Neuron (in vitro differentiated cells): ENCODE data around the gene NDP.
"Not testable (repeated sequence)": the region's sequence is repeated elsewhere in the genome, so short reads cannot be mapped to it uniquely, and the experiment has no call there.

Source experiments
- H2AFZ ChIP-seq: one replicate; pipeline ENCODE4 v1.6.1; 2013; ENCODE audit warnings: low read depth, mild to moderate bottlenecking, inconsistent platforms, low read length, moderate library complexity
- H3K27me3 ChIP-seq: one replicate; pipeline ENCODE4 v1.6.1; 2013; ENCODE audit warnings: low read length; ENCODE audit not compliant: insufficient read depth
- H3K36me3 ChIP-seq: one replicate; pipeline ENCODE4 v1.6.1; 2013; ENCODE audit warnings: low read length; ENCODE audit not compliant: insufficient read depth
- H3K4me1 ChIP-seq: one replicate; pipeline ENCODE4 v1.6.1; 2013; ENCODE audit warnings: low read length; ENCODE audit not compliant: insufficient read depth
- H3K4me3 ChIP-seq: 2 replicates; pipeline ENCODE4 v1.5.1; 2013; ENCODE audit warnings: mild to moderate bottlenecking, low read length, moderate library complexity
- H3K9me3 ChIP-seq: one replicate; pipeline ENCODE4 v1.6.1; 2013; ENCODE audit warnings: low read length

Gene NDP

DNA sequence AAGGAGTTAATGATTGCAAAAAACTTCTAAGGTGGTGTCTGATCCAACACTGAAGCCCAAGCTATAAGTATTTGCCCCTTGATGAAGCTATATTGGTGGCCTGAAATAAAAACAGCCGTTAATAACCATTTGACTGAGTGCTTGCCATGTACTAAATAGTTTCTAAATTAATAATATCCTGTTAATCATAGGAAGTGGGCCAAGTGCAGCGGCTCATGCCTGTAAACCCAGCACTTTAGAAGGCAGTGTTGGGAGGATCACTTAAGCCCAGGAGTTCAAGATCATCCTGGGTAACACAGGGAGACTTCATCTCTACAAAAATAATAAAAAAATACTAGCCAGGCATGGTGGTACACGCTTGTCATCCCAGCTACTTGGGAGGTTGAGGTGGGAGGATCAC is 8.3 kb downstream of the NDP start:
- Histone ChIP-seq H3K4me3 (no peak overlapping the region), H3K27me3 (no peaks in the 10 kb centered on the region), H3K9me3 (no peaks in the 10 kb centered on the region), H3K4me1 (no peaks in the 10 kb centered on the region), H3K36me3 (no peaks in the 10 kb centered on the region), H2AFZ (no peak overlapping the region)

DNA sequence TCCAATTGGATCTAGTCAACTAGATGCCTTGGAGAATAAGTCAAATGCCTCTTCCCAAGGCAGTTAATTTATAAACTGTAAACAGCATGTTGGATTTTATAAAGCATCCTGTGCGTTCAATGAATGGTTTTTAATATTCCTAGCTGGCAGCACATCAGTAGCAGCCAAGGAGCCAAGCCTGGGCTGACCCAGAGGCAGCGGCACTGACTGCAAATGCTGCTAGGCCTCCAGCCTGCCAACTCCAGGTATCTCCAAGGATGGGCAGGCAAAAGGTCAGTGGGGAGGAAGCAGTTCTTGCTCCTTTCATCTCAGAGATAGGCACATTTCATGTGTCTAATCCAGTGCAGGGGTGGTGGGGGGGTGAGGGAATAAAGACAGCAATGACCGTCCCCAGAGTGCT is 9.5 kb downstream of the NDP start:
- Histone ChIP-seq H3K4me3 (no peak overlapping the region), H3K36me3 (no peaks in the 10 kb centered on the region), H3K4me1 (no peaks in the 10 kb centered on the region), H3K27me3 (no peaks in the 10 kb centered on the region), H2AFZ (no peak overlapping the region), H3K9me3 (no peaks in the 10 kb centered on the region)

DNA sequence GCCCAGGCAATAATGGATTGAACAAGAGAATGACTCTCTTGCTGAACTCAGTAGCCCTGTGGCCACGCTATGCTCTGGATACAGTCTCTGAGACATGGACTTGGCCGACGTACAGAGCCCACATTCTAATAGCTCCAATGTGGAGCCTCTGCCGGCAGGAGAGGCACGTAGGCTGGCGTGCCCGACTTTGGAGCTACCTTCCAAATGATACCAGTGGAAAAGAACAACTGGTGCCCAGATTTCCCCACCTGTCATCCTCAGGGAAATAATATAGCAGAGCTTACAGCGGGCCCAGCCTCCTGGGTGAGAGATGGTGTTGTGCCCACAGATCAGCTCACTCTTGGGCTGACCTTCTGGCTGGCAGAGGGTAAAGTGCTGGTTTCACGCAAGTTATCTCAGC is 10.6 kb downstream of the NDP start:
- Histone ChIP-seq H2AFZ (no peak overlapping the region), H3K9me3 (no peaks in the 10 kb centered on the region), H3K4me1 (no peaks in the 10 kb centered on the region), H3K27me3 (no peaks in the 10 kb centered on the region), H3K4me3 (no peak overlapping the region), H3K36me3 (no peaks in the 10 kb centered on the region)

DNA sequence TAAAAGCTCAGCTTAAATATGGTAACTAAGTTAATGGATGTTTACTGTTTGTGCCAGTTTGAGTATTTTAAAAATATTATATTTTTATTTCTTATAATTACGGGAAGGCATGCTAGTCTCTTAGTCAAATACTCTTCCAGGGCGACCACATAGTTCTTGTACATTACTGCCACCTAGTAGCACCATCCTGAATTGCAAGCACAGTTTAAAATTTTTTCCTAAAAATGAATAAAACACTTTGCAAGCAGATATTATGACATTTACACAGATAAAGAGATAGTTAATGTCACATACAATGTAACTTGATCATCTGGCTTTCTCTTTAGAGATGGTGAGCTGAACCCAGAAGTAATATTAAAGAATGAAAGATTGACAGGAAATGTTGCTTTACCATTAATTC is 11.5 kb downstream of the NDP start:
- Histone ChIP-seq H3K36me3 (no peaks in the 10 kb centered on the region), H2AFZ (no peak overlapping the region), H3K9me3 (no peaks in the 10 kb centered on the region), H3K4me1 (no peaks in the 10 kb centered on the region), H3K27me3 (no peaks in the 10 kb centered on the region), H3K4me3 (no peak overlapping the region)

DNA sequence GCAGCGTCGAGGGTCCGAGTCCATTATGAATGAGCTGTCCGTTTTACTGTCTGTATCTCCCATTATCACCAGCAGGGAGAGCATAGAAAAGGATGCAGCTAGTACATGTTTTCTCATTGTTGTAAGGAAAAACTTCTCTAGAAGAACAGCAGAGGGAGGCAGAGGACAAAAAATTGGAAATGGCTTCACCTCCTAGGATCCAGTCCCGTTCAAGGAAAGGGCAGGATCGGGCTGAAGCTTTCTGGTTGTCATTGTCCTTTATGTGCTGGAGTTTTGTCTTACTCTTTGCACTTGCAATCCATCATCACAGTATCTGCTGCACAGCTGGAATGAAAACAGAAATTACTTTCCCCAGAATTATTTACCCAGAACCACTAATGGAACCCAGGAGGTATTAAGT is 14.7 kb downstream of the NDP start:
- H3K27me3 ChIP-seq, result no peaks in the 10 kb centered on the region
- H2AFZ ChIP-seq, result no peak overlapping the region
- no peak overlapping the region for H3K4me3 ChIP-seq
- H3K4me1 ChIP-seq, result no peaks in the 10 kb centered on the region
- H3K9me3 ChIP-seq, result no peaks in the 10 kb centered on the region
- no peaks in the 10 kb centered on the region for H3K36me3 ChIP-seq

DNA sequence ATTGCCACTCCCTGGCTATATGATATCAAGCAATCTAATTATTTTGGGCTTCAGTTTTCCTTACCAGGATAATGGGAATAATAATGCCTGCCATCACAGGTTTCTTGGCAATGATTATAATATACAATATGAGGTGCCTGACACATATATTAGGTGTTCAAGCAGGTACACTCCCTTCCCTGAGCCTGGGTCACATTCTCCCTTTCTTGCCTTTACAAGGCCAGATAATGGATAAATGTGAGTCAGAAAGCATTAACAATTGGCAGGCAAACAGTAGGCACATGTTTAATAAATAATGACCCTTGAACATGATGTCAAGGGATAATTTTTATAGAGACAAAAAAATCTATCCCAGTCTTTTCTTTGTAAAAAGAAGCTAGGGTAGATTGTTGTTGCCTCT is 17.2 kb downstream of the NDP start:
- Histone ChIP-seq H3K9me3 (no peaks in the 10 kb centered on the region), H3K4me3 (no peak overlapping the region), H3K4me1 (no peaks in the 10 kb centered on the region), H3K27me3 (no peaks in the 10 kb centered on the region), H2AFZ (no peak overlapping the region), H3K36me3 (no peaks in the 10 kb centered on the region)

DNA sequence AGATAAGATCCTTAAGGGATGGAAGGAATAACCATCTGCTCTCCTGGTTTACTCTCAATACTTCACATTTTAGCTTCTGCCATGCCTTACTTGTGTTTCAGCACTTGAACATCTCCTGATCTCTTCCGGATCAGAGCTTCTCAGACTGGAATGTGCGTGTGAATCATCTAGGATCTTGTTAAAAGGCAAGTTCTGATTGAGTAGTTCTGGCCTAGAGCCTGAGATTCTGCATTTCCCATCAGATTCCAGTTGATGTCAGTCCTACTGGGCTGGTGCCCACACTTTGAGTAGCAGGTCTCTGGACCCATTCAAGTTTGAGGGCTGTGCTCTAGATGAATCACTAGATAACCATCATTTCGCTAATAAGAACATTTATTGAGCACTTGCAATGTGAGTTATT is 20.0 kb downstream of the NDP start:
- no peaks in the 10 kb centered on the region for H3K27me3 ChIP-seq
- H3K4me1 ChIP-seq, result no peaks in the 10 kb centered on the region
- no peak overlapping the region for H3K4me3 ChIP-seq
- no peak overlapping the region for H2AFZ ChIP-seq
- no peaks in the 10 kb centered on the region for H3K36me3 ChIP-seq
- H3K9me3 ChIP-seq, result no peaks in the 10 kb centered on the region

DNA sequence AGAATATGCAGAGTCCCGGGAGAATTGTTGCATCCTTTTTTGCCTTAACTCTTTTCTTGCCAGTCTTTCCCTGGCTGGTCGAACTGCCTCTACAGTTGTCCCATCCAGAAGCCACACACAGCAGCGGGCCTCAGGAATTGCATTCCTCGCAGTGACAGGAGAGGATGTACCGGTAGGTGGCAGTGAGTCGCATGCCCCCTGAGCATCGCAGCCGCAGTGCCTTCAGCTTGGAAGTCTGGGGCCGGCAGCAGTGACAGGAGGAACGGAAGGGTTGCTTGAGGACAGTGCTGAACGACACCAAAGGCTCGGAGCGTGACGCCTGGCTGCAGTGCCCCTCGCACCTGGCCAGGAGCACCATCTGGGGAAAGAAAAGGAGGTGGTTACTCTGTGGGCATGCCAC is 23.5 kb downstream of the NDP start:
- Histone ChIP-seq H3K27me3 (no peaks in the 10 kb centered on the region), H3K4me1 (no peaks in the 10 kb centered on the region), H3K4me3 (no peak overlapping the region), H3K9me3 (no peaks in the 10 kb centered on the region), H3K36me3 (no peaks in the 10 kb centered on the region), H2AFZ (no peak overlapping the region)

DNA sequence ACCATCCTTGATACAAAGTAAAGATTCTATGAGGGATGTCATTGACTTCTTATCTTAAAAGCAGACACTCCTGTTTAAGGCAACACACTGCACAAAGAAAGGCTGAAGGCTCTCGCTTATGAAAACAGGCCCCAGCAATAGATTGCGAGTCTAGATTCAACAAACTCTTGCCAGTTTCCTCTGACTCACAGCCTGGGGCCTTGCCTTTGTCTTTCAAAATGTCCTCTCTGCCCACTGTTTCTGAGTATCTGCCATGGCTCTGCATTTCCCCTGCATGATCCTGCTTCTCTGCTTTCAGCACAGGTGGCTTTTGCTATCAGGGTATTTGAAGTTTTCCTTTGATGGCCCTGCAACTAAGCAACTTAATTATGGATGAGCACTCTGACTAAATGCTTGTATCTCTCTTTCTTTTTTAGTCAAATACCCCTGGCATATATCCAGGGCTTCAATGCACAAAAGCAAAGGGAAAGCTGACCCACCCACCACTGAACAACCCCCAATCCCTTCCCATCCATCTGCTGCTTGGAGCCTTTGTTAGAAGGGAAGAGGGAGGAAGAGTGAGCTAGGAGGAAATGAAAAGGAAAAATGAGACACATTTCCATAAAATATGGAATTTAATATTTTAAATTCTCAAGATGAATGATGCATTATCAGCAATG is 32.2 kb downstream of the NDP start:
- Histone ChIP-seq H3K4me3 (no peak overlapping the region), H2AFZ (no peak overlapping the region), H3K4me1 (no peaks in the 10 kb centered on the region), H3K27me3 (no peaks in the 10 kb centered on the region), H3K9me3 (no peaks in the 10 kb centered on the region), H3K36me3 (no peaks in the 10 kb centered on the region)

DNA sequence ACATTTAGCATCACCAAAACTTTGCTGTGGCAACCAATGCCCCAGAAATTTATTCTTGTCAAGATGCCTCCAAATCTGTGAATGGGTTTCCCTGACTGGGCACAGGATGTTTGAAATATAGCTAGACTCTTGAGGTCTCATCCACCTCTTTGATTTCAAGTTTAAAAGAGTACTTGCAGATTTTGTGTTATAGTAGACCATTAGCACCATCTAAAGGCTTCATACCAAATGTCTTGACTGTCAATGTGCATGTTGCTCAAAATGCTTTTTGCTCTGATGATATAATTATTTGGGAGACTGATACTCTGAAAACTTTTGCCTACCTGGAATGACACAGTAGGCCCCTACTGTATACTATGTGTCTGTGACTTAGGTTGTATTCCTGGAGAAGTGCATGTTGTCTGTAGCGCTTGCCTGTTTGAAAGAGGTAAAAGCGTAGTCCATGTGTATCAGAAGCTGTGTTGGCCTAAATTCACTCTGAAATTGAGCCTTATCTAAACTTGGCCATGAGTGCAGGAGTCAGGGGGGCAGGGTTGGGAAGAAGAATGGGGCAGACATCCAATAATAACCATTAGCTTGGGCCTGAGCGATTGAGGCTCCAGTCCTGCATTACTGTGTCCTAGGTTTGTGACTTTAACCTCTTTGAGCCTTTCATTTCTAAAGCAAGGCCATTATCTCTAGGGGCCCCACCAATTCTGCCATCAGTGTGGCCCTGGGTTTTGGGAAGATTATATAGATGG is 33.8 kb downstream of the NDP start:
- Histone ChIP-seq H3K4me3 (no peak overlapping the region), H3K36me3 (no peaks in the 10 kb centered on the region), H3K9me3 (no peaks in the 10 kb centered on the region), H2AFZ (no peak overlapping the region), H3K27me3 (no peaks in the 10 kb centered on the region), H3K4me1 (no peaks in the 10 kb centered on the region)

DNA sequence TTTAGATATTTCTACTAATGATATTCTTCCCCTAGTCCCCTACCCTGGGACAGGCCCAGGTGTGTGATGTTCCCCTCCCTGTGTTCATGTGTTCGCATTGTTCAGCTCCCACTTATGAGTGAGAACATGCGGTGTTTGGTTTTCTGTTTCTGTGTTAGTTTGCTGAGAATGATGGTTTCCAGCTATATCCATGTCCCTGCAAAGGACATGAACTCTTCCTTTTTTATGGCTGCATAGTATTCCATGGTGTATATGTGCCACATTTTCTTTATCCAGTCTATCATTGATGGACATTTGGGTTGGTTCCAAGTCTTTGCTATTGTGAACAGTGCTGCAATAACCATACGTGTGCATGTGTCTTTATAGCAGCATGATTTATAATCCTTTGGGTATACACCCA is 51.2 kb downstream of the NDP start:
- not testable (repeated sequence) for H2AFZ ChIP-seq, H3K9me3 ChIP-seq, H3K27me3 ChIP-seq, H3K36me3 ChIP-seq, H3K4me1 ChIP-seq, H3K4me3 ChIP-seq

DNA sequence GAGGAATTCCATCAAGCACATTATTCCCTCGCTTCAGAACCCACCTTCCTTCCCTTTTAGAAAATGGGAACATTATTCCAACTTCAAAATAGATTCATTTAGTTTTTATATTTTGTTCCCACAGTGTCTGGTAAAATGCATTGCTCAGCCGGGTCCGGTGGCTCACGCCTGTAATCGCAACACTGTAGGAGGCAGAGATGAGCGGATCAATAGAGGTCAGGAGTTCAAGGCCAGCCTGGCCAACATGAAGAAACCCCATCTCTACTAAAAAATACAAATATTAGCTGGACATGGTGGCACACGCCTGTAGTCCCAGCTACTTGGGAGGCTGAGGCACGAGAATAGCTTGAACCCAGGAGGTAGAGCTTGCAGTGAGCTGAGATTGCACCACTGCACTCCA is 62.4 kb downstream of the NDP start:
- not testable (repeated sequence) for H3K36me3 ChIP-seq, H3K4me1 ChIP-seq, H3K27me3 ChIP-seq, H3K4me3 ChIP-seq, H3K9me3 ChIP-seq, H2AFZ ChIP-seq

DNA sequence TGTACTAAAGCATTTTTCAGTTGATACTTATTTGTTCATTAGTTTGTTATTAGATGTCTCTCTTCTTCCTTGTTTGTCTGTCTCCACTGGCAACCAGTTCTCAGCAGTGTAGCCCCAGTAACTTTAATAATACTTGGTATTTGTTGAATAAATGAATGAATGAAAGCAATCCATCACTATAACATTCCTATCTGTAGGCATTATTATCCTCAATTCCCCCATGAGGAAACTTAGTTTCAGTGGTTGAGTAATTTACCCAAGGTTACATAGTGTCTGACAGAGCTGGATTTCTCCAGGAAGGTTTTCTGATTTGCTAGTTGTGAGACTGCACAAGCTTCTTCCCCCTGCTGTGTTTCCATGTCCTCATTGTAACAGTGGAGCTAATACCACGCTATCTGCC is 63.2 kb downstream of the NDP start:
- H3K27me3 ChIP-seq, result peaks cover 3% of the 10 kb centered on the region
- no peaks in the 10 kb centered on the region for H3K36me3 ChIP-seq
- H2AFZ ChIP-seq, result no peak overlapping the region
- H3K4me1 ChIP-seq, result no peaks in the 10 kb centered on the region
- no peaks in the 10 kb centered on the region for H3K9me3 ChIP-seq
- H3K4me3 ChIP-seq, result no peak overlapping the region

DNA sequence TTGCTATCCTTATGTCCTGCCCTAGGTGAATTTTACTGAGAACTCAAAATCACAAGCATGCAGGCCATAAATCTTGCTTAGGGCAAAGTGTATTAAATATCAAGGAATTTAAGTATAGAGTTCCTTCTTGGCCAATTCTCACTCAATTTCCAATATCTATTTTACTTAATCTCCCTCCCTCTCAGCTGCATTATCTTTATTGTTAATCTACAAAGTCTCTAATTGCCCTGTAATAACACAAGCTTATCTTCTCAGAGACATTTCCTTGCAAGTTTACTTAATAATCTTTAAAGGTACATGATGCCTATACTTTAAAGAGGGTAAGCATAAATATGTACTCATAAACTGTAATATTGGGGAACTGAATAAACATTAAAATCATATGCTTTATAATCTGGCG is 64.0 kb downstream of the NDP start:
- no peak overlapping the region for H3K4me3 ChIP-seq

More for the DNA sequence above, 64.0 kb downstream of the NDP start:
- no peaks in the 10 kb centered on the region for H3K36me3 ChIP-seq
- no peak overlapping the region for H2AFZ ChIP-seq
- H3K9me3 ChIP-seq, result no peaks in the 10 kb centered on the region
- no peaks in the 10 kb centered on the region for H3K4me1 ChIP-seq
- H3K27me3 ChIP-seq, result peaks cover 5% of the 10 kb centered on the region
